GM10248 (cell line): Measurements from ENCODE around the gene ZNF83.
"Not testable (repeated sequence)": the region's sequence is repeated elsewhere in the genome, so short reads cannot be mapped to it uniquely, and the experiment has no call there.

Source experiments
- CTCF ChIA-PET: fragments of 300-600 bp; sonication (Branson Sonifier 250); formaldehyde crosslinking; extraction: SDS; loops from one replicate; lab custom pipeline; 2021; ENCODE audit warnings: antibody characterized with exemption; lab: Yijun Ruan, JAX
- POLR2A ChIA-PET: fragments of 350-650 bp; sonication (Branson Sonifier 250); formaldehyde crosslinking; extraction: SDS; loops from one replicate; lab custom pipeline; 2020; ENCODE audit warnings: antibody characterized with exemption; lab: Yijun Ruan, JAX
- DNase-seq: peaks from one replicate; pipeline ENCODE4 v3.0.0; 2012; ENCODE audit errors: extremely low spot score
- TF ChIP-seq, protein P1 (sequence below): IDR thresholded peaks from 2 replicates; pipeline ENCODE4 v1.5.1; 2012; ENCODE audit warnings: mild to moderate bottlenecking, low read depth; ENCODE audit errors: extremely low read depth, missing control alignments, control extremely low read depth

Gene ZNF83

DNA sequence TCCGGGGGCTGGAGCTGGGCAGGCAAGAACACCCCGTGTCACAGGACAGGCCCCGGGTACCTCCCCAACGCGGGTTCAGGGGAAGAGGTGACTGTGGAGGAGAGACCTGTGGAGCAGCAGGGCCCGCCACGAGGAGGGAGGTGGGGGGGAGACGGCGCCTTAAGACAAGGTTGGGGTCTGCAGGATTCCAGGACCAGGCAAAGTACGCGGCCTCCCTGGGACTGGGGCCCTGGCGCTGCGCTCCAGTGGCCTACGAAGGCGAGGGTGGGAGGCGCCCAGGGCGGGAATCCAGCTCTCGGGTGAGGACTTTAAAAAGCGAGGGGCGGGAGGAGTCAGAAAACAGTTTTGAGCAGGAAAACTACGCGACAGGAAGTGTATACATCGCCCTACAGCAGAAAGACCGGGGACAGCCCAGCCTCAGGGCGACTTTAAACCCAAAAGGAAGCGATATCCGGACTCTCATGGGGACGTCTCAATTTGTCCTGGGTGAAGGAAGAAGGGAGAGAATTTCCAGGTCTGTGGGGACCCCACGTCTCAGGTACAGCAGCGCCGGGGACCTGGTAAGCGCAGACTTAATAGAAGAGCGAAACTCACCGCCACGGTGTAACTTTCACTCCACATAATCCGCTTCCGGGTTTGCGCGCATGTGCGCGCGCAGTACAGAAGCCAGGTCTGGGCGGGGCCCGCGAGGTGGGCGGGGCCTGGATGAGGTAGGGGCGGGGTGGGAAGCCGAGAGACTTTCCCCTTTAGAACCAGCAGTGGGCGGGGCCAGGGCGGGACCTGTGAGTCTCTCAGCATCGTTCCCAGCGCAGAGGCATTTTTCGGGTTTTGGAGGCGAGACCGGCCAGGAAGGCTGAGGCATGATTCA lies at the start of gene ZNF83:
TSS of gene ZNF83 (minus strand) at position 638 of the 868 bp plus-strand sequence.
- CTCF ChIA-PET: no interaction called here
- TF ChIP-seq, protein P1, sequence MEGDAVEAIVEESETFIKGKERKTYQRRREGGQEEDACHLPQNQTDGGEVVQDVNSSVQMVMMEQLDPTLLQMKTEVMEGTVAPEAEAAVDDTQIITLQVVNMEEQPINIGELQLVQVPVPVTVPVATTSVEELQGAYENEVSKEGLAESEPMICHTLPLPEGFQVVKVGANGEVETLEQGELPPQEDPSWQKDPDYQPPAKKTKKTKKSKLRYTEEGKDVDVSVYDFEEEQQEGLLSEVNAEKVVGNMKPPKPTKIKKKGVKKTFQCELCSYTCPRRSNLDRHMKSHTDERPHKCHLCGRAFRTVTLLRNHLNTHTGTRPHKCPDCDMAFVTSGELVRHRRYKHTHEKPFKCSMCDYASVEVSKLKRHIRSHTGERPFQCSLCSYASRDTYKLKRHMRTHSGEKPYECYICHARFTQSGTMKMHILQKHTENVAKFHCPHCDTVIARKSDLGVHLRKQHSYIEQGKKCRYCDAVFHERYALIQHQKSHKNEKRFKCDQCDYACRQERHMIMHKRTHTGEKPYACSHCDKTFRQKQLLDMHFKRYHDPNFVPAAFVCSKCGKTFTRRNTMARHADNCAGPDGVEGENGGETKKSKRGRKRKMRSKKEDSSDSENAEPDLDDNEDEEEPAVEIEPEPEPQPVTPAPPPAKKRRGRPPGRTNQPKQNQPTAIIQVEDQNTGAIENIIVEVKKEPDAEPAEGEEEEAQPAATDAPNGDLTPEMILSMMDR: no peak
- POLR2A ChIA-PET: no interaction called here
- peak; percentile 99 for DNase-seq

- CTCF ChIA-PET: no interaction called here
- no peak for DNase-seq
- TF ChIP-seq, protein P1: no peak
- POLR2A ChIA-PET: no interaction called here
These were observed 49.5 kb upstream of the ZNF83 start for GRCh38 chr19:52687684-52688083.

DNA sequence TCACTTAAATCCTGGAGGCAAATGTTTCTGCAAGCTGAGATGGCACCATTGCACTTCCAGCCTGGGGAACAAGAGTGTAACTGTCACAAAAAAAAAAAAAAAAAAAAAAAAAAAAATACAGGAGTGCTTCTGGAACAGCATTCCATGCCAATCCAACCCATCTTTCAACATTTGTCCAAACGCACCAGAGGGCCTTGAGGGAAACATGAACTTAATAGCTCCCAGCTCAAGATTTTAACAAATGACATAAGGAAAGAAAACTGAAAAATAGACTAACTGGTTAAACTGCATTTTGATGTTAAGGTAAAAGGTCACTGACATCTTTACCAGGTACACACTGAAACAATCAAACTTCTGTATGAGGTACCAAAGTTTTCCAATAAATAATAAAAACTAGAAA lies 47.7 kb upstream of the ZNF83 start:
- no peak for DNase-seq
- ChIA-PET POLR2A (no interaction called here), CTCF (no interaction called here)
- TF ChIP-seq, protein P1: no peak

GRCh38 chr19:52681216-52681615 lies 43.1 kb upstream of the ZNF83 start:
- CTCF ChIA-PET, DNase-seq: not testable (repeated sequence)
- POLR2A ChIA-PET: interaction anchor here (1.2 kb wide), 1 partner anchor 12 kb away, joined by 3 read pairs; no protein-coding TSS in a partner anchor

DNA sequence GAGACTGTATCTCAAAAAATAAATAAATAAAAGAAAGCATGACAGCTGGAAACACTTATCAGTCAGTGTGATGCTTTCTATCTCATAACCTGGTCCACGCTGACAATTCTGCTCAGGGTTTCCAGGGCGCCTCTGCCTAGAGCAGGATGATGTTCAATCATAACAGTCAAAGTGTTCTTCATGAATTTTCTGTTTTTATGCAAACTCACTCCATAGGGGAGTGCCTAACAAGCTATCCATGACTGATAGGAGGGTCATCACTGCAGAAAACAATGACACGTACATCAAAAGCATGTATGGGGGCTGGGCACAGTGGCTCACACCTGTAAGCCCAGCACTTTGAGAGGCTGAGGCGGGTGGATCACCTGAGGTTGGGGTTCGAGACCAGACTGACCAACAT lies 41.4 kb upstream of the ZNF83 start:
- CTCF ChIA-PET: no interaction called here
- POLR2A ChIA-PET: interaction anchor here (0.6 kb wide), 1 partner anchor 108 kb away, joined by 7 read pairs; no protein-coding TSS in a partner anchor
- TF ChIP-seq, protein P1: no peak
- DNase-seq: no peak

DNA sequence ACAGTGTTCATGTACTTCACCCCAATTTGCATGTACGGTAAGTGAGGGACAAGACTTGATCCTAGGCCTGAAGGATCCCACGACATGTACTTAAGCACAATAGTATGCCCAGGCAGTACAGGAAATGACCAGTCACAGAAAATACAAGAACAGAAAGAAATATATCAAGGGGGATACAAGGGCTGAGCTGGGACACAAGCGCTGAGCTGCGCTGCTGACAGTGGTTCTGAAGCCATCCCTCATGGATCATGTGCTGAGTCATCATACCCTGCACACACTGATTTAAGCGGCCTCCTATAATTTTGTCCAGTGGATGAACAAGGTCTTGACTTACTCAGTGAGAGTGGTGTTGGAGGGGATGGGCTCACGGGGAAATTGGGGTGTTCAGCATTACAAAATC lies 37.1 kb upstream of the ZNF83 start:
- POLR2A ChIA-PET, DNase-seq, CTCF ChIA-PET: not testable (repeated sequence)

DNA sequence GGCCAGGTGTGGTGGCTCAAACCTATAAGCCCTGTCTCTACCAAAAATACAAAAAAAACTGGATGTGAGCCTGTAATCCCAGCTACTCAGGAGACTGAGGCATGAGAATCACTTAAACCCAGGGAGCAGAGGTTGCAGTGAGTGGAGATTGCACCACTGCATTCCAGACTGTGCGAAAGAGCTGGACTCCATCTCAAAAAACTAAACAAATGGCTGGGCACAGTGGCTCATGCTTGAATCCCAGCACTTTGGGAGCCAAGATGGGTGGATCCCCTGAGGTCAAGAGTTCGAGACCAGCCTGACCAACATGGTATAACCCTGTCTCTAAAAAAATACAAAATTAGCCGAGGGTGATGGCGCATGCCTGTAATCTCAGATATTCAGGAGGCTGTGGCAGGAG lies 34.9 kb upstream of the ZNF83 start:
- TF ChIP-seq, protein P1: no peak
- ChIA-PET POLR2A (no interaction called here), CTCF (no interaction called here)
- DNase-seq: no peak
